Left lung (tissue), 10 donors: Measurements from ENCODE around the gene SMIM26. TPM values are rescaled to one million over a fixed set of nuclear protein-coding genes. Genes with fewer than 3 reads are reported as not detected.

Experiments used
- ATAC-seq: fragments of 200-7000 bp; cut with Tn5 transposase; one replicate; pipeline ENCODE4 v1.9.1; 2020; ENCODE audit warnings: moderate library complexity
- DNase-seq, 4 donors: peaks; one replicate each; pipeline ENCODE4 v3.0.0-alpha.2; 2013 to 2020
- H3K27ac ChIP-seq, 2 donors: fragments of 200-600 bp; sonication (generic) in 1 of 2; one replicate each; pipeline versions ENCODE4 v1.5.0 to v1.8.0; 2020 to 2021
- H3K27me3 ChIP-seq, 2 donors: fragments of 200-600 bp; sonication (generic) in 1 of 2; one replicate each; pipeline versions ENCODE4 v1.5.0 to v1.8.0; 2020 to 2021
- H3K36me3 ChIP-seq, 2 donors: fragments of 200-600 bp; sonication (generic) in 1 of 2; one replicate each; pipeline versions ENCODE4 v1.5.0 to v1.8.0; 2020 to 2021
- H3K4me1 ChIP-seq, 2 donors: fragments of 200-600 bp; one replicate each; pipeline ENCODE4 v1.8.0; 2021
- H3K4me3 ChIP-seq, 2 donors: fragments of 200-600 bp; sonication (generic) in 1 of 2; one replicate each; pipeline versions ENCODE4 v1.5.0 to v1.8.0; 2020 to 2021; ENCODE audit warnings: mild to moderate bottlenecking in 1 of 2
- H3K9me3 ChIP-seq, 2 donors: fragments of 200-600 bp; sonication (generic) in 1 of 2; one replicate each; pipeline versions ENCODE4 v1.5.0 to v1.8.0; 2020 to 2021
- intact Hi-C, 2 donors: fragments of 100-400 bp; cut with DNase I; formaldehyde crosslinking; loops; one replicate each; pipeline versions ENCODE4 v1.11.2 to v1.14.2; 2022
- polyA plus RNA-seq, 6 donors: library from polyadenylated mRNA; unstranded; fragments of 120-200 nt; gene quantifications; one replicate each; pipeline ENCODE4 v1.2.1, GENCODE V29; 2013; ENCODE audit not compliant: insufficient read length in 6 of 6
- total RNA-seq, 2 donors: library from RNA; stranded (reverse); fragmentation: NEBNext Ultra II Directional; extraction: Animal tissue kit (Norgen Biotek cat#: 25700); gene quantifications; one replicate each; pipeline ENCODE4 v1.2.1, GENCODE V29; 2021
- TF ChIP-seq, protein P1 (sequence below), 2 donors: fragments of 200-600 bp; sonication (generic) in 1 of 2; IDR thresholded peaks; one replicate each; pipeline versions ENCODE4 v1.5.0 to v1.8.0; 2021; ENCODE audit warnings: antibody characterized with exemption in 2 of 2
- donor health status: DM: no; HTN: yes; CAD: no.
- donor health status: DM: no; HTN: no; CAD: no.

The SMIM26 gene
- total and polyA plus RNA-seq, 8 donors = 46.8 to 78.3 (median 69.6) TPM

DNA sequence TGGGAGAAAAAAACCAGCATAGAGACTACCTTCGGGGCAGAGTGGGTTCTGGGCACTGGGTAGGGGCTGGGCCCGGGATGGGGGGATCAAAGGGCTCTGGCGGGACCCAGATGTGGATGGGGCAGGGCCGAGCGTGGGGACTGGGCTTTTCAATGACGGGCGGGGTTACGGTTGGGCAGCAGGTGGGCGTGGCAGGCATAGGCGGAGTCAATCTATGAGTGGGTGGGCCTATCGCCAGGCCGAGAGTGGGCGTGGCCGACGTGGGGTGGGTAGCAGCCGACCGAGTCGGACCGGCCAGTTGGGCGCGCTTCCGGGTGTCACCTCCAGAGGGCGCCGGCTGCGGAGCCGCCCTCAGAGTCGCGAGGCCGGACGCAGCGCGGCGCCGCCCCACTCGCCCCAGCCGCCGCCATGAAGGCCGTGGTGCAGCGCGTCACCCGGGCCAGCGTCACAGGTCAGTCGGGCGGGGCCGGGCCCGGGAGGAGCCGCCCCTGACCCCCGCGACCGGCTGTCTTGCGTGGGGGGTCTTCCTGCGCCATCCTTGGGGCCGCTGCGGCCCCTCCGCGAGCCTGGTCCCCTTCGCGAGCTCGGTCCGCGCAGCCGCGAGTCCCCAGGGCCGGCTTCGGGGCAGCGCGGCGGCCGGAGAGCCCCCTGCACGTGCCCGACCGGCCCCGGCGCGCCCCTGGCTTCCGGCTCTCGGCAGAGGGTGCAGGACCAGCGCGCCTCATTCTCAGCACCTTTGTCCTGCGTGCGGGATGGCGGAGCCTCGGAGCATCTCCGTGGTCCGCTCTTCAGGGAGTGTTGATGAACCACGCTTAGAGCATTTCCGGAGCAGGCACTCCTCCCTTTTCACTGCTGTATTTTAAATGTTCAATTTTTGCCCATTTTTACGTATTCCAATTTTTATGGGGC lies 20.7 kb downstream of the SMIM26 start, which contains the start of gene DTD1:
TSS of gene DTD1 (plus strand) at position 390 of the 909 bp plus-strand sequence. CDS start at position 409, 19 bp downstream.
- DNase-seq (peak; percentile 64 to 99 (median 90)), ATAC-seq (peak; percentile 98)
- no peaks in the 10 kb centered on the region for H3K9me3 ChIP-seq
- intact Hi-C loops = no loop called here
- TF ChIP-seq, protein P1, sequence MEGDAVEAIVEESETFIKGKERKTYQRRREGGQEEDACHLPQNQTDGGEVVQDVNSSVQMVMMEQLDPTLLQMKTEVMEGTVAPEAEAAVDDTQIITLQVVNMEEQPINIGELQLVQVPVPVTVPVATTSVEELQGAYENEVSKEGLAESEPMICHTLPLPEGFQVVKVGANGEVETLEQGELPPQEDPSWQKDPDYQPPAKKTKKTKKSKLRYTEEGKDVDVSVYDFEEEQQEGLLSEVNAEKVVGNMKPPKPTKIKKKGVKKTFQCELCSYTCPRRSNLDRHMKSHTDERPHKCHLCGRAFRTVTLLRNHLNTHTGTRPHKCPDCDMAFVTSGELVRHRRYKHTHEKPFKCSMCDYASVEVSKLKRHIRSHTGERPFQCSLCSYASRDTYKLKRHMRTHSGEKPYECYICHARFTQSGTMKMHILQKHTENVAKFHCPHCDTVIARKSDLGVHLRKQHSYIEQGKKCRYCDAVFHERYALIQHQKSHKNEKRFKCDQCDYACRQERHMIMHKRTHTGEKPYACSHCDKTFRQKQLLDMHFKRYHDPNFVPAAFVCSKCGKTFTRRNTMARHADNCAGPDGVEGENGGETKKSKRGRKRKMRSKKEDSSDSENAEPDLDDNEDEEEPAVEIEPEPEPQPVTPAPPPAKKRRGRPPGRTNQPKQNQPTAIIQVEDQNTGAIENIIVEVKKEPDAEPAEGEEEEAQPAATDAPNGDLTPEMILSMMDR (IDR thresholded peaks at IDR 0.05) = peak; percentile 65 to 76
- no peaks in the 10 kb centered on the region for H3K27me3 ChIP-seq
- H3K4me3 ChIP-seq = peak within 1 kb of the TSS; percentile 78 to 82
- H3K4me1 ChIP-seq = peaks cover 0 to 10% of the 10 kb centered on the region in 2 donors
- peak within 1 kb of the TSS in 1 of 2 donors; percentile 78 for H3K27ac ChIP-seq
- H3K36me3 ChIP-seq = no peaks in the 10 kb centered on the region

DNA sequence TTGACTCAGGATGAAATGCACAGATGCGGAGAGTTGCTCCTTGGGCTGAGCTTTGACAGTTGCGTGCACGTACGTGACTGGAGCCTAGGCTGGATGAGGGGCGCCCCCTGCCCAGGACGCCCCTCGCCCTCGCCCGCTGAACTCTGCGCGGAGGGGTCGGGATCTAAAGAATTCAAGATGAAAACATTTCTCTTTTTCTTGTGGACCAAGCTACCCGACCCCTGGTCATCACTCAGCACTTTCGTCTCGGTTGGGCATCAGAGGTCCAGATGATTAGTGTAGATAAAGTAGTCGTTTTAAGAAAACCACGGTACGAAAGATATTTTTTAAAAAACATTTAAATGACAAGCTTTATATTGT lies 21.3 kb downstream of the SMIM26 start:
- H3K4me1 ChIP-seq = peaks cover 0 to 10% of the 10 kb centered on the region in 2 donors

DNA sequence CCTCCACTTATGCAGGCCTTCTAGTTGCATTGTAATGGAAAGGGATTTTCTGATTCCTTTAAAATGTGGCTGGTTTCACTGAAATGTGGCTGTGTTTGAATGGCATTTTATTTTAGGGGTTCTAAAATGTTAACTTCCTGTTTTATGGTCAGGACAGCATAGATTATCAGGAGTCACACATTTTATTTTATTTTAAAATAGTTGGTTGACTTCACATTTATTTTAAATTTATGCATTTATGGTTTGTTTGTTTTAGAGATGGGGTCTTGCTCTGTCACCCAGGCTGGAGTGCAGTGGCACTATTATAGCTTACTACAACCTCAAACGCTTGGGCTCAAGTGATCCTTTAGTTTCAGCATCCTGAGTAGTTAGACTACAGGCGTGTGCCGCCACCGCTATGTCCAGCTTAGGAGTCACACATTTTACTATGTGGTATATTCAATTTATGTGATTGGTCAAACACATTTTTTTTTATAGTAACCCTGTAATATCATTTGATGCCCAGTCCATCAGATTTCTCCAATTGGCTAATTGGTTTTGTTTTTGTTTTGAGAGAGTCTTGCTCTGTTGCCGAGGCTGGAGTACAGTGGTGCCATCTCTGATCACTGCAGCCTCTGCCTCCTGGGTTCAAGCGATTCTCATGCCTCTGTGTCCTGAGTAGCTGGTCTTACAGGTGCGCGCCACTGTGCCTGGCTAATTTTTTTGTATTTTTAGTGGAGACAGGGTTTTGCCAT lies 22.9 kb downstream of the SMIM26 start:
- TF ChIP-seq, protein P1 (IDR thresholded peaks at IDR 0.05) = no peak
- H3K4me3 ChIP-seq = no peak overlapping the region
- H3K9me3 ChIP-seq = no peaks in the 10 kb centered on the region
- DNase-seq (no peak), ATAC-seq (no peak)
- H3K4me1 ChIP-seq = peaks cover 0 to 10% of the 10 kb centered on the region in 2 donors
- intact Hi-C loops = no loop called here
- no peaks in the 10 kb centered on the region for H3K27me3 ChIP-seq
- peaks cover 0 to 3% of the 10 kb centered on the region in 2 donors for H3K36me3 ChIP-seq
- no peak overlapping the region for H3K27ac ChIP-seq

More for the DNA sequence above, 21.3 kb downstream of the SMIM26 start:
- TF ChIP-seq, protein P1 (IDR thresholded peaks at IDR 0.05) = no peak
- H3K36me3 ChIP-seq = no peaks in the 10 kb centered on the region
- peak in 2 of 4 donors; percentile 7 to 10 for DNase-seq
- ATAC-seq = no peak
- no peaks in the 10 kb centered on the region for H3K27me3 ChIP-seq
- intact Hi-C loops = no loop called here
- no peaks in the 10 kb centered on the region for H3K9me3 ChIP-seq
- peak overlapping the region in 1 of 2 donors; percentile 78 for H3K27ac ChIP-seq
- peak overlapping the region; percentile 78 to 82 for H3K4me3 ChIP-seq

DNA sequence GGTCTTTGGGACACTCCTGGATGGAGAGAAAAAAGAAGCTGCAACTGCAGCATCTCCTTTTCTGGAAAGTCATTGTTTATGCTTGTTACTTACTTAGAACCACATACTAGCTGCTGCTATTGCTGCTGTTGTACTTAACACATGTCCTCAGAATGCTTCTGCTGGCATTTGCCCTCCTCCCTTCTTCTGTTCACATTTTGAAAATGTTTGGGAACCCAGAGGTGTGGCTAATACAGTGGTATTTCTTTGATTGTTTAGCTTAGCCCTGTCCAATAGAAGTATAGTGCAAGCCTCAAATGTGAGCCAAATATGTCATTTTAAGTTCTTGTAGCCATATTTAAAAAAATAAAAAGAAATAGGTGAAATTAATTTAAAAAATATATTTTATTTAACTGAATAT lies 29.0 kb downstream of the SMIM26 start:
- no peaks in the 10 kb centered on the region for H3K27me3 ChIP-seq
- TF ChIP-seq, protein P1 (IDR thresholded peaks at IDR 0.05) = no peak
- peaks cover 0 to 31% of the 10 kb centered on the region in 2 donors for H3K36me3 ChIP-seq
- ATAC-seq (no peak), DNase-seq (no peak)
- intact Hi-C loops = no loop called here
- no peaks in the 10 kb centered on the region for H3K4me1 ChIP-seq
- no peaks in the 10 kb centered on the region for H3K9me3 ChIP-seq
- no peak overlapping the region for H3K4me3 ChIP-seq
- H3K27ac ChIP-seq = no peak overlapping the region

DNA sequence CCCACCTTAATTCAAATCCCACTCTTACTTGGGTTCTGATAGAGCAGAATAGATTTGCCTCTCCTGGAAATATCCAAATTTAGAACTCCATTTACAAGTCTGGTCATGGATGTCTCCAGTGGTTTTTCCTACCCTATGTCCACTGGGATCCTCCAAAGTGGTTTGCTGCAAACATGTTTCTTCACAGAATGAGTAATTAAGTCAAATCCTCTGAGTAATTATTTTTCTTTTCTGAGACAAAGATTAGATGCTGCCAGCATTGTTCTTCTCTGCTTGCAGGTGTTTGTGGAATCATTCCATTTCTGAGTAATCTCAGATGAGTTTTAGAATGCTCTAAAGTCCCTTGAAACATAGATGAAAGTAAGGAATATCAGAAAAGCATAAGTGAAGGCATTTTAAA lies 42.5 kb downstream of the SMIM26 start:
- no peak overlapping the region for H3K4me3 ChIP-seq
- no peak for DNase-seq
- H3K27me3 ChIP-seq = no peaks in the 10 kb centered on the region
- no peak for ATAC-seq
- intact Hi-C loops = no loop called here
- H3K9me3 ChIP-seq = no peaks in the 10 kb centered on the region
- H3K27ac ChIP-seq = no peak overlapping the region
- TF ChIP-seq, protein P1 (IDR thresholded peaks at IDR 0.05) = no peak
- no peaks in the 10 kb centered on the region for H3K4me1 ChIP-seq
- H3K36me3 ChIP-seq = no peaks in the 10 kb centered on the region
